T-helper 2 cell (primary cell): ENCODE data around the gene OOSP4B.
A peak's percentile ranks its signal among the peaks of the same experiment; 100 is the strongest.
"Not testable (repeated sequence)": the region's sequence is repeated elsewhere in the genome, so short reads cannot be mapped to it uniquely, and the experiment has no call there.

Experiments
- DNase-seq, 5 experiments: peaks; one replicate each; pipeline versions ENCODE4 v3.0.0 to v3.0.0-alpha.2; 2012 to 2022

Gene OOSP4B

DNA sequence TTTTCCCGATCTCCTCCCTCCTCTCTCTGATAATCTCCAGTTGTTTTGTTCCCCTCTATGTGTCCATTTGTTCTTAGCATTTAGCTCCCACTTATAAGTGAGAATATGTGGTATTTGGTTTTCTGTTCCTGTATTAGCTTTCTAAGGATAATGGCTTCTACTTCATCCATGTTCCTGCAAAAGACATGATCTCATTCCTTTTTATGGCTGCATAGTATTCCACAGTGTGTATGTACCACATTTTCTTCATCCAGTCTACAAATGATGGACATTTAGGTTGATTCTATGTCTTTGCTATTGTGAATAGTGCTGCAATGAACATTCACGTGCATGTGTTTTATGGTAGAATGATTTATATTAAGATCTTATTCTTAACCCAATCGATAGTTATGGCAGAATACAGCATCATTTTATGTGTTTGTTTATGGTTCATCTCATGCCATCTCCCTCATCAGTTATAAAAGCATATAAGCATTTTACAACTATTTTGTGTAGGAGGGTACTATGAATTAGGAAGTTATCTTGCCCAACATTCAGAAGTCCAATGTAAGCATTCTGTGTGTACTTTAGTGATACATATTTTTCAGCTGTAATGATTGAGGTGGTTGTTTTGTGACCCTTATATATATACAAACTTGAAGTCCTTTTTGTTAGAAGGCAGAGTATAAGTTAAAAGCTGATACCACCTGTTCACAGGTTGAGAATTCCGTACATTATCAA is 42.7 kb downstream of the OOSP4B start:
- no peak for DNase-seq

DNA sequence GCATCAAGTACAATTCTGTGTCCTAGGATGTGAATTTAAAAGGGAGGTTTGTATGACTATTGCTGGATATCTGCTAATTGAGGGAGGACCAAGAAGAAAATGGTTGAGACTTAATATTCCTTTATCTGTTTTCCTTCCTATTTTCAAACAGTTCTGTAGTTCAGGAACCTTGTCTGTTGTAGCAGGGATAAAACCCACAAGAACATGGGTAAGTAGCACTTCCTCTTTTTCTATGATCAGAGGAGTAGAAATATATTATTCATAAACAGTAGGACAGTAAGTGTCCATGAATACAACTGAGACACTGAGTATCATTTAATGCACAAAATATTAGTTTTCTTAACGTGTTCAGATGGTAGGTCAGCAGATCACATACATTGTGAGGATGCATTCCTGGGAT is 47.1 kb downstream of the OOSP4B start:
- DNase-seq = no peak

DNA sequence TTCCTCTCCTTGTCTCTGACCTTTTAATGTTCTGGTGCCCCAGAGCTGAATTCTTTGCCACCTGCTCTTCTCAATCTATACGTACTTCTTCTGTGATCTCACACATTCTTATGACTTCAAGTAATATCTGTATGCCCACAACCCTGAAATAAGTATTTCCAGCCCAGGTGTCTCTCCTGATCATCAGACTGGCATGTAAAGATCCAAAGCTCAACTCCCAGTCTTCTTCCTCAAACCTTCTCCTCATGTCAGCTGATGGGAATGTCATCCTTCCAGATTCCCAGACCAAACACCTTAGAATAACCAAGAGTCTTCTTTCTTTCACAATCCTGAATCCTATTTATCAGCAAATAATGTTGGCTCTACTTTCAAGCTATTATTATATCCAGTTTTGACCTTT is 48.8 kb downstream of the OOSP4B start:
- DNase-seq = no peak

DNA sequence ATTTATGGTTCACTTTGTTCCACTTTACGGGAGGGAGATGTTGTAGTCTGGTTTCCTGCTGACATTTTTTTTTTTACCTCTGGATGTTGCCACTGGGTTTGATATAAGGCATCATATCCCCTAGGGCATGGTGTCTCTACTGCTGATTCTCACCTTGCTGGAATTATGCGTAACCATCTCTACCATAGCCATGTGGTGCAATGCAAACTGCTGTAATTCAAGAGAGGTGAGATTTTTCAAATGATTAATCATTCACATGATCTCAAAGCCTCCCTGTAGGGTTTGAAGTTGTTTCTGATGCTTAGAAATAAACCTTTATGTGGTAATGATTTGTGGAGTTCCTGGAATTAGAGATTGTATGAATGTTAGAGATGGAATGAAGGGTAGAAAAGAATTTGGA is 52.5 kb downstream of the OOSP4B start:
- DNase-seq = no peak

DNA sequence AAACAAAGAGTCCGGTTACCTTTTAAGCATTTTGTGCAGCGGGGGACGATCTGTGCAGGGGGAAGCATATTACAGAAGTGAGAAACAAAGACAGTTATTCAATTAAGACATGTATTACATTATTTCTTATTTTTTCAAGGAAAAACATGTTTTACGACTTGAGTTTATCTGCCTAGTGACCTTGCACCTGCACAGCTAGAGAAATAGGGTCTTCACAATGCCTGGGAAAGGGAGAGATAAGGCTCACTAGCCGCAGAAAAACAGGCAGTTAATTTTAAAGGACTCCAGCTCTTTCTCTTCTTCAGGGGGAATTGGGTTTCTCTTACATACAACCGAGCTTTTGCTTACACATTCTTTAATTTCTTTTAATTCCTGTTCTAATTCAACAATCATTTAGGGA is 54.7 kb downstream of the OOSP4B start:
- not testable (repeated sequence) for DNase-seq

DNA sequence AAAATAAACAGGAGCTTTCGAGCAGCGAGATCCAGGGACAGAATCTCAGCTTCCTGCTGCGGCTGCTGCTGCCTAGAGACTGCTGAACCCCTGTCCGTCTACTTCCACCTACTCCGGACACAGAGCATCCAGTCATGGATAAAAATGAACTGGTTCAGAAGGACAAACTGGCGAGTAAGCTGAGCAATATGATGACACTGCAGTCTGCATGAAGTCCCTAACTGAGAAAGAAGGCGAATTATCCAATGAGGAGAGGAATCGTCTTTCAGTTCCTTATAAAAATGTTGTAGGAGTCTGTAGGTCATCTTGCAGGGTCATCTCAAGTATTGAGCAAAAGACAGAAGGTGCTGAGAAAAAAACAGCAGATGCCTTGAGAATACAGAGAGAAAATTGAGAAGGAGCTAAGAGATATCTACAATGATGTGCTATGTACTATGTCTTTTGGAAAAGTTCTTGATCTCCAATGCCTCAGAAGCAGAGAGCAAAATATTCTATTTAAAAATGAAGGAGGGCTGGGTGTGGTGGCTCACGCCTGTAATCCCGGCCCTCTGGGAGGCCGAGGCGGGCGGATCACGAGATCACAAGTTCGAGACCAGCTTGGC is 60.3 kb downstream of the OOSP4B start:
- DNase-seq = no peak

DNA sequence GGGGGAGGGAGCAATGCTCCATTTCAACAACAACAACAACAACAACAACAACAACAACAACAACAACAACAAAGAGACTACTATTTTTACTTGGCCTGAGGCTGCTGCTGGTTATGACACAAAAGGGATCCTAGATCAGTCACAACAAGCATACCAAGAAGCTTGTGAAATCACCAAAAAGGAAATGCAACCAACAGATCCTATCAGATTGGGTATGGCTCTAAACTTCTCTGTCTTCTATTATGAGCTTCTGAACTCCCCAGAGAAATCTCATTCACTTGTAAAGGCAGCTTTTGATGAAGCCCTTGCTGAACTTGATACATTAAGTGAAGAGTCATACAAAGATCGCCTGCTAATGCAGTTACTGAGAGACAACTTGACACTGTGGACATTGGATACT is 61.0 kb downstream of the OOSP4B start:
- DNase-seq = peak in 1 of 5 experiments; percentile 6

DNA sequence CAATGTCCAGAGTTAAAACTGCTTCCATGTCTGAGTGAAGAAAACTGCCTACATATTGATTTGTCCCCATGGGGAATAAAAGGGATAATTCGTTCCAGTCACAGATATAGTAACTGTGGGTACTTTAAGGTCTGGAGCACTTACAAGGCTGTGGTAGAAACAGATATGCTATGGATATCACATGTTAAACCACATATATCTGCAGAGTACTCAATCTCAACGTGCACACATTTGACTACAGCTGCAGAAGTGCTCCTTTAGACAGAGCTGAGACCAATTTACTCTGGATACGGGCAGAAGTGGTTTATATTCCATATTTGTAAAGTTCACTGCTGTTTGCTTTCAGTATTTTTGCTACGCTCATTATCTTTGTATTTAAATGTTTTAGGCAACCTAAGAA is 61.8 kb downstream of the OOSP4B start:
- no peak for DNase-seq

DNA sequence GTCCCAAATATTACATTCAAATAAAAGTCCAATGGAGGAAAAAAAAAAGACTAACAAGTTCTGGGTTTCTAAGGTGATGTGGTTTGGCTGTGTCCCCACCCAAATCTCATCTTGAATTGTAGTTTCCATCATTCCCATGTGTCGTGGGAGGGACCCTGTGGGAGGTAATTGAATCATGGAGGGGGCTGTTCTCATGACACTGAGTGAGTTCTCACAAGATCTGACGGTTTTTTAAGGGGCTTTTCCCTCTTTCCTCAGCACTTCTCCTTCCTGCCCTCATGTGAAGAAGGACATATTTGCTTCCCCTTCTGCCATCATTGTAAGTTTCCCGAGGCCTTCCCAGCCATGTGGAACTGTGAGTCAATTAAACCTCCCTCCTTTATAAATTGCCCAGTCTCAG is 63.6 kb downstream of the OOSP4B start:
- no peak for DNase-seq
